Pancreas (tissue), 10 donors: Measurements from ENCODE around the gene RGS9BP. TPM values are rescaled to one million over a fixed set of nuclear protein-coding genes. Genes with fewer than 3 reads are reported as not detected.
"Not testable (repeated sequence)": the region's sequence is repeated elsewhere in the genome, so short reads cannot be mapped to it uniquely, and the experiment has no call there.

ENCODE experiments used
- ATAC-seq, 4 donors: fragments of 200-7000 bp; cut with Tn5 transposase; one replicate each; pipeline versions ENCODE4 v1.8.0 to v1.9.1; 2020; ENCODE audit warnings: mild to moderate bottlenecking in 4 of 4, moderate library complexity in 4 of 4
- DNase-seq, 6 donors: peaks; one replicate each; pipeline ENCODE4 v3.0.0-alpha.2; 2020
- FAIRE-seq: peaks from 2 replicates; lab custom pipeline; 2012; peaks lifted over from hg19 to GRCh38; lab: Jason Lieb, UNC
- H3K27ac ChIP-seq, 4 donors: fragments of 200-600 bp; sonication (generic); 1 replicate in 3 of 4; 2 replicates in 1 of 4; pipeline versions ENCODE4 v1.5.0 to v1.8.0; 2020
- H3K27me3 ChIP-seq, 4 donors: fragments of 200-600 bp; one replicate each; pipeline ENCODE4 v1.8.0; 2021
- H3K36me3 ChIP-seq, 3 donors: fragments of 200-600 bp; sonication (generic) in 1 of 3; one replicate each; pipeline versions ENCODE4 v1.5.0 to v1.8.0; 2020 to 2021
- H3K4me1 ChIP-seq, 3 donors: fragments of 200-600 bp; one replicate each; pipeline ENCODE4 v1.8.0; 2021
- H3K4me3 ChIP-seq, 4 donors: fragments of 200-600 bp; sonication (generic) in 2 of 4; one replicate each; pipeline versions ENCODE4 v1.5.0 to v1.8.0; 2020 to 2021
- H3K9me3 ChIP-seq, 4 donors: fragments of 200-600 bp; one replicate each; pipeline ENCODE4 v1.8.0; 2021
- WGBS, 2 donors: extraction: QIAGEN DNeasy Blood & Tissue Kit; methylation state at CpG; one replicate each; pipeline ENCODE4 v1.1.7; 2013; 5-methylcytosine and 5-hydroxymethylcytosine counted together
- intact Hi-C, 3 donors: fragments of 100-400 bp; cut with DNase I; formaldehyde crosslinking; loops; one replicate each; pipeline versions ENCODE4 v1.11.1 to v1.14.2; 2022
- polyA plus RNA-seq, 2 donors: library from polyadenylated mRNA; stranded (reverse); fragments of 200-250 nt; gene quantifications; one replicate each; pipeline ENCODE4 v1.2.3, GENCODE V29; 2013
- total RNA-seq, 6 donors: library from RNA; stranded (reverse); fragmentation: NEBNext Ultra II Directional in 4 of 6; extraction: Animal tissue kit (Norgen Biotek cat#: 25700) in 4 of 6; gene quantifications; one replicate each; pipeline versions ENCODE4 v1.2.1 to v1.2.4, GENCODE V29; 2021 to 2023
- TF ChIP-seq, protein P1 (sequence below), 4 donors: fragments of 200-600 bp; sonication (generic) in 3 of 4; IDR thresholded peaks; one replicate each; pipeline versions ENCODE4 v1.5.0 to v1.8.0; 2021; ENCODE audit warnings: antibody characterized with exemption in 4 of 4
- donor health status: healthy with polysubstance abuse.
- donor health status: DM: no; HTN: no; CAD: no; lungs with moderate emphysema.
- donor health status: DM: no; HTN: no; CAD: no.
- donor health status: control.
- donor health status: control.
- donor health status: Bipolar disorder and iron deficiency.
- donor health status: DM: yes; HTN: yes; CAD: no.
- donor health status: DM: no; HTN: no; CAD: no.
- donor health status: DM: no; HTN: no; CAD: no.
- donor health status: DM: yes; HTN: yes; CAD: no.

The RGS9BP gene
- total and polyA plus RNA-seq, 8 donors: 0.02 to 0.25 (median 0.16) TPM; not detected in 3

DNA sequence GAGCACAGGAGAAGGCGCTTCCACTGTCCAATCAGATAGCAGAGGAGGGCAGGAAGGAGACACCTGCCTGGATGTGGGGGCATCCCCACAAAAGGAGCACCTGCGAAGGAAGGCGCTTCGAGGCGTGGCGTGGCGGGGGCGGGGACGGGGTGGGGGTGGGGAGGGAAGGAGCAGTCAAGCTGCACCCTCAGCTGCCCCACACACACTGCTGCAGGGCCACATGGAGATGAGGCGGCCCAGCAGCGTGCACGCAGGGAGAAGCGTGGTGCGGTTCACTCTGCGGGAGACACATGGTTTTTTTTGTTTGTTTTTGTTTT is 22.1 kb upstream of the RGS9BP start:
- peak in 2 of 4 donors; percentile 20 to 26 for ATAC-seq
- WGBS, 2 donors: 68 to 73% methylated on average over 14 to 15 of the region's 15 CpGs
- no peak for DNase-seq

DNA sequence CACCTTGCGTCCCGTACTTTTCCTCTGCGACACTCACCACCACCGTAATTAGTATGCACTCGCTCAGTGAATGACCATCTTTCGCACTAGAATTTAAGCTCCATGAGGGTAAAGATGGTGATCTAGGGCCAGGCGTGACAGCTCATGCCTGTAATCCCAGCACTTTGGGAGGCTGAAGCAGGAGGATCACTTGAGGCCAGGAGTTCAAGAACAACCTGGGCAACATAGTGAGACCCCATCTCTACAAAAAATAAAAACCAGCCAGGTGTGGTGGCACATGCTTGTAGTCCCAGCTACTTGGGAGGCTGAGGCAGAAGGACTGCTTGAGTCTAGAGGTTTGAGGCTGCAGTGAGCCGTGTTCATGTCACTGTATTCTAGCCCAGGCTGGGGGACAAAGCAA is 19.3 kb upstream of the RGS9BP start:
- H3K27me3 ChIP-seq, H3K36me3 ChIP-seq, ATAC-seq, H3K4me1 ChIP-seq, FAIRE-seq, DNase-seq, H3K4me3 ChIP-seq, intact Hi-C loops, H3K9me3 ChIP-seq, H3K27ac ChIP-seq: not testable (repeated sequence)
- 97 to 99% methylated on average over 8 of the region's 8 CpGs for whole genome bisulfite sequencing, 2 donors

More for the DNA sequence above, 22.1 kb upstream of the RGS9BP start:
- Histone ChIP-seq H3K4me1 (peaks cover 0 to 6% (median 5%) of the 10 kb centered on the region in 3 donors), H3K9me3 (no peaks in the 10 kb centered on the region), H3K27me3 (no peaks in the 10 kb centered on the region), H3K36me3 (peaks cover 0 to 7% (median 0%) of the 10 kb centered on the region in 3 donors), H3K27ac (no peak overlapping the region), H3K4me3 (no peak overlapping the region)
- no peak for FAIRE-seq
- intact Hi-C loops: no loop called here
- TF ChIP-seq, protein P1, sequence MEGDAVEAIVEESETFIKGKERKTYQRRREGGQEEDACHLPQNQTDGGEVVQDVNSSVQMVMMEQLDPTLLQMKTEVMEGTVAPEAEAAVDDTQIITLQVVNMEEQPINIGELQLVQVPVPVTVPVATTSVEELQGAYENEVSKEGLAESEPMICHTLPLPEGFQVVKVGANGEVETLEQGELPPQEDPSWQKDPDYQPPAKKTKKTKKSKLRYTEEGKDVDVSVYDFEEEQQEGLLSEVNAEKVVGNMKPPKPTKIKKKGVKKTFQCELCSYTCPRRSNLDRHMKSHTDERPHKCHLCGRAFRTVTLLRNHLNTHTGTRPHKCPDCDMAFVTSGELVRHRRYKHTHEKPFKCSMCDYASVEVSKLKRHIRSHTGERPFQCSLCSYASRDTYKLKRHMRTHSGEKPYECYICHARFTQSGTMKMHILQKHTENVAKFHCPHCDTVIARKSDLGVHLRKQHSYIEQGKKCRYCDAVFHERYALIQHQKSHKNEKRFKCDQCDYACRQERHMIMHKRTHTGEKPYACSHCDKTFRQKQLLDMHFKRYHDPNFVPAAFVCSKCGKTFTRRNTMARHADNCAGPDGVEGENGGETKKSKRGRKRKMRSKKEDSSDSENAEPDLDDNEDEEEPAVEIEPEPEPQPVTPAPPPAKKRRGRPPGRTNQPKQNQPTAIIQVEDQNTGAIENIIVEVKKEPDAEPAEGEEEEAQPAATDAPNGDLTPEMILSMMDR (IDR thresholded peaks at IDR 0.05): no peak

DNA sequence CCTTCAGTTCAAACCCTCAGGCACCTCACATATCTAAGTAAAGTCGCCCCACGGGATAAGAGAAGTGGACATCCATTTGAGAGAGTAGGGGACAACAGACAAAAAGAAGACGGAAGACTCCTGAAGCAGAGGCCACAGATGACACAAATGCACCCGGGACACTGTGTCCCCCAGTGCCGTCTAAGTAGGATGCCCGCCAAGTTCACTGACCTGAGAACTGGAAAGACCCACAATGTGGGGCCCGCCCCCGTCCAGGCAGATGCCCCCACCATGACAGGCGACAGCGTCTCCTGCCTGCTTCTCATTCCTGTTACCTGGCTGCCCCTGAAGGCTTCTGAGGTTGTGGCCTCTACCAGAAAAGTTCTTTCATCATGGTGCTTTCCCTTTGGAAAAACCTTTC is 17.6 kb upstream of the RGS9BP start:
- H3K27me3 ChIP-seq: no peaks in the 10 kb centered on the region
- ATAC-seq (no peak), DNase-seq (no peak), FAIRE-seq (no peak)
- H3K4me3 ChIP-seq: no peak overlapping the region
- TF ChIP-seq, protein P1 (IDR thresholded peaks at IDR 0.05): no peak
- H3K27ac ChIP-seq: no peak overlapping the region
- intact Hi-C loops: no loop called here
- no peaks in the 10 kb centered on the region for H3K36me3 ChIP-seq
- WGBS, 2 donors: 92 to 94% methylated on average over 10 of the region's 10 CpGs
- no peaks in the 10 kb centered on the region for H3K9me3 ChIP-seq
- peaks cover 0 to 2% (median 0%) of the 10 kb centered on the region in 3 donors for H3K4me1 ChIP-seq

DNA sequence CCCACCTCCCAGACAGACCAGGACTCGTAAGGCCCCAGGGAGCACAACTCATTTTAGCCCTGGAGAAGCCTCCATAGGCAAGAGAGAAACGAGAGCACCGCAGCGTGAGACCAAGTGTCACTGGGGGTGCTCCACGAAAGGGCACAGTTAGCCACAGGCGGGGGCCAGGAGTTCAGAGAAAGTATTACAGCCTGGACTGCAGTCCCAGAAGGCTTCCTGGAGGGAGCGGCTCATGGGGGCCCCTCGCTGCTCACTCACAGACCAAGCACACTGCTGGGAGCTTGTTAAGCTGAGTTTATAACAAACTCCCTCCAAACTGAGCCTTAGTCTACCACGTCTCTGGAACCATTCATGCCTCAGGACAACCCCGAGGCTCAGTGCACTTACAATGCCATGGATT is 17.1 kb upstream of the RGS9BP start:
- no peak for ATAC-seq
- TF ChIP-seq, protein P1 (IDR thresholded peaks at IDR 0.05): no peak
- 85 to 87% methylated on average over 10 of the region's 10 CpGs for WGBS, 2 donors
- Histone ChIP-seq H3K27me3 (no peaks in the 10 kb centered on the region), H3K36me3 (no peaks in the 10 kb centered on the region), H3K27ac (no peak overlapping the region), H3K9me3 (no peaks in the 10 kb centered on the region), H3K4me3 (no peak overlapping the region), H3K4me1 (no peaks in the 10 kb centered on the region)
- no peak for FAIRE-seq
- no peak for DNase-seq
- intact Hi-C loops: no loop called here

DNA sequence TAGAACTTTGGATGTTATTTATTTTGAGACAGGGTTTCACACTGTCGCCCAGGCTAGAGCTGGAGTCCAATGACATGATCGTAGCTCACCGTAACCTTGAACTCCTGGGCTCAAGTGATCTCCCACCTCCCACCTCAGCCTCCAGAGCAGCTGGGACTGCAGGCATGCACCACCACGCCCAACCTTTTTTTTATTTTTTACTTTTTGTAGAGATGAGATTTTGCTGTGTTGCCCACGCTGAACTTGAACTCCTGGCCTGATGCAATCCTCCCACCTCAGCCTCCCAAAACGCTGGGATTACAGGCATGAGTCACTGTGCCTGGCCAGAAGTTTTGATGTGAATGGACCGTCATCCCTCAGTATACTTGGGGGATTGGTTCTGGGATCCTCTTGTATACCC is 14.3 kb upstream of the RGS9BP start:
- no peaks in the 10 kb centered on the region for H3K27me3 ChIP-seq
- no peak for DNase-seq
- intact Hi-C loops: no loop called here
- 89 to 95% methylated on average over 7 of the region's 7 CpGs for WGBS, 2 donors
- no peaks in the 10 kb centered on the region for H3K36me3 ChIP-seq
- ATAC-seq: no peak
- TF ChIP-seq, protein P1 (IDR thresholded peaks at IDR 0.05): no peak
- no peak for FAIRE-seq
- H3K4me1 ChIP-seq: no peaks in the 10 kb centered on the region
- H3K27ac ChIP-seq: no peak overlapping the region
- H3K4me3 ChIP-seq: no peak overlapping the region
- H3K9me3 ChIP-seq: no peaks in the 10 kb centered on the region
